ENCODE data around the gene NFKBIE.
A peak's percentile ranks its signal among the peaks of the same experiment; 100 is the strongest.

- no peak for TF ChIP-seq POLR2A (IDR thresholded peaks at IDR 0.05; ENCODE audit: low read depth)
- peak; percentile 80 to 93 (median 89) for TF ChIP-seq CTCF (IDR thresholded peaks at IDR 0.05)
Measured at GRCh38 chr6:44234101-44235025, 31.0 kb downstream of the NFKBIE start.

All from esophagus muscularis mucosa (tissue), 3 donors.